Stimulated activated CD4-positive, alpha-beta T cell treated with anti-CD3 and anti-CD28 coated beads, Interleukin-4, amount 100 ng/mL, for 24 hours (primary cell): ENCODE data around the gene NELFB.
A peak's percentile ranks its signal among the peaks of the same experiment; 100 is the strongest.

Source experiments
- DNase-seq: peaks from one replicate; pipeline ENCODE4 v3.0.0-alpha.2; 2020

NELFB gene

GRCh38 chr9:137224830-137225694 is 30.1 kb upstream of the NELFB start, which contains the start of gene CYSRT1:
CYSRT1 (plus strand) TSS chr9:137225174; CDS start chr9:137225622, 448 bp downstream.
- DNase-seq = no peak

GRCh38 chr9:137225699-137226331 is 29.3 kb upstream of the NELFB start:
- no peak for DNase-seq

- DNase-seq = no peak
These were observed 28.6 kb upstream of the NELFB start for GRCh38 chr9:137226338-137227053.

GRCh38 chr9:137227054-137227852 is 27.9 kb upstream of the NELFB start, which contains the start of gene RNF224:
RNF224 (plus strand) TSS chr9:137227502; CDS start chr9:137228336, 834 bp downstream.
- peak; percentile 82 for DNase-seq

- DNase-seq = no peak
These were observed 27.1 kb upstream of the NELFB start for GRCh38 chr9:137227853-137228505.

GRCh38 chr9:137228506-137228967 is 26.6 kb upstream of the NELFB start:
- DNase-seq = no peak

- DNase-seq = no peak
These were observed 25.9 kb upstream of the NELFB start for GRCh38 chr9:137228968-137229896.

GRCh38 chr9:137229903-137230704 is 25.0 kb upstream of the NELFB start:
- no peak for DNase-seq

- DNase-seq = no peak
These were observed 24.3 kb upstream of the NELFB start, which contains the start of gene SLC34A3 for GRCh38 chr9:137230705-137231371. SLC34A3 (plus strand) TSS chr9:137230901; CDS start chr9:137231703, 802 bp downstream.

- DNase-seq = no peak
These were observed 23.6 kb upstream of the NELFB start for GRCh38 chr9:137231372-137232039.

- no peak for DNase-seq
These were observed 23.0 kb upstream of the NELFB start for GRCh38 chr9:137232101-137232500.

GRCh38 chr9:137232510-137232909 is 22.6 kb upstream of the NELFB start:
- no peak for DNase-seq

GRCh38 chr9:137233143-137233980 is 21.8 kb upstream of the NELFB start:
- DNase-seq = no peak

GRCh38 chr9:137234055-137234697 is 21.0 kb upstream of the NELFB start:
- DNase-seq = no peak

- no peak for DNase-seq
These were observed 20.2 kb upstream of the NELFB start for GRCh38 chr9:137234758-137235423.
